Effector CD4-positive, alpha-beta T cell (primary cell): ENCODE results near the gene PPFIA4.

Experiments
- DNase-seq: peaks from one replicate; pipeline ENCODE4 v3.0.0-alpha.2; 2020

Gene PPFIA4

DNA sequence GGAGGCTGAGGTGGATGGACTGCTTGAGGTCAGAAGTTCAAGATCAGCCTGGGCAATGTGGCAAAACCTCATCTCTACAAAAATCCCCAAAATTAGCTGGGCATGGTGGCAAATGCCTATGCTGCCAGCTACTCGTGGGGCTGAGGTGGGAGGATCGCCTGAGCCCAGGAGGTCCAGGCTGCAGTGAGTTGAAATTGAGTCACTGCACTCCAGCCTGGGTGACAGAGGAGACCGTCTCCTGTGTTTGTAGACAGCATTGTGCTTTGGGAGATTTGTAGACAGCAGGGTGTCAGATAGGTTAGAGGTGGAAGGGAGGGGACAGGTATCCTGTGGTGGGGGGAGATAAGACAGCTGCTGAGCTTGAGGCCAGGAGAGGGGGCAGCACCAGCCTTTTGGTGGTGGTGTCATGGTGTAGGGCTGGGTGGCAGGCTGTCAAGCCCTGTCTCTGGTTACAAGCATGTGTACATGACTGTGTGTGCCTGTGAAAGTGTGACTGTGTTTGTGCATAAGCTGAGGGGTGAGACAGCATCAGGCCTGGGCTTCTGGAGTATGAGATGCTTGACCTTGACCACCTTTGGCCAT lies 15.2 kb downstream of the PPFIA4 start:
- no peak for DNase-seq

DNA sequence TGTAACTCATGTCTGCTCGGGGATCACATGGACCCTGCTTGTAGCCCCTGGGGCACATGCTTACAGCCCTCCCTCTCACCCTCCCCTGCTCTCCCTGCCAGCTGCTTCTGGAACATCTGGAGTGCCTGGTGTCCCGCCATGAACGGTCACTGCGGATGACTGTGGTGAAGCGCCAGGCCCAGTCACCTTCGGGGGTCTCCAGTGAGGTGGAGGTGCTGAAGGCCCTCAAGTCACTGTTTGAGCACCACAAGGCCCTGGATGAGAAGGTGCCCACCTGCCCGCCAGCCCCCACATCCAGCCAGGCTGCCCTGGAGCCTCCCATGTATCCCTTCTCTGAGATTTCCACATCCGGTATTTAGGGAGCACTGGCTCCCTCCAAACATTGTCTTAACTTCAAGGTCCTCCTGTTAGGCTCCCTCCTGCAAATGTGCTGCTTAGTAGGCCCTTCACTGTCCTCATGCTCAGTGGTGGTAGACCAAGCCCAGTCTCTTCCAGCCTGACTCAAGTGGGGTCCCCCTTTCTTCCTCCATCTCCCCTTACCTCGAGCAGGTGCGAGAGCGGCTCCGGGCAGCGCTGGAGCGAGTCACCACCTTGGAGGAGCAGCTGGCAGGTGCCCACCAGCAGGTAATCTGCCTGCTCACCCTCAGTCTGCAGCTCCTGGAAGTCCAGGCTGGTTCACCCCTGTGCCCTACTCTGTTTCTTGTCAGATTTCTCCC lies 17.7 kb downstream of the PPFIA4 start:
- DNase-seq, result no peak

DNA sequence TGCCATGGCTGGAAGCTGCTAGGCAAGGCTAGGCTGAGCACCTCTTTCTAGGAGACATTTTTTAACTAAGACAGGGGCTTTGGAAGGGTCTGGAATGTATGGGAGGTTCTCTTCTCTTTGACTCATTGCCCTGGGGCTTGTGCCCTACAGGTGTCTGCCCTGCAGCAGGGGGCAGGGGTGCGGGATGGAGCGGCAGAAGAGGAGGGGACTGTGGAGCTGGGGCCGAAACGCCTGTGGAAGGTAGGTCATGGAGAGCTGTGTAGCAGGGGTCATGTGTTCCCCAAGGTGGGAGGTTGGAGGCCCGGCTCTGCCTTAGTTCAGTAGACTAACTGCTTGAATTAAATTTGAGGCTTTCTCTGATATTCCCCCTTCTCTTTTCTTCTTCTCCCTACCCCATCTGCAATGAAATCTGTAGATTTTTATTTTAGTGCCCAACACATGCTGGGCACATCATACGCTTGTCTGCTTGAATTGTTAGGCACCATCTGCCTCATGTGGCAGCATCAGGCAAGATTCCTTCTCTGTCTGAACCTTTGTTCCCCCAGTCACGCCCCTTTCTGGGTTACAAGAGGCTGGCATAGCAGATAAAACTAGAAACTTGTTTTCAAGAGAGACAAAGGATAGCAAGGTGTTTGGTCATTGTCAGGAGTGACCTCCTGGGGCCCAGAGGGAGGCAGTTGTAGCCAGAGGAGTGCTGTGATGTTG lies 18.4 kb downstream of the PPFIA4 start:
- no peak for DNase-seq

DNA sequence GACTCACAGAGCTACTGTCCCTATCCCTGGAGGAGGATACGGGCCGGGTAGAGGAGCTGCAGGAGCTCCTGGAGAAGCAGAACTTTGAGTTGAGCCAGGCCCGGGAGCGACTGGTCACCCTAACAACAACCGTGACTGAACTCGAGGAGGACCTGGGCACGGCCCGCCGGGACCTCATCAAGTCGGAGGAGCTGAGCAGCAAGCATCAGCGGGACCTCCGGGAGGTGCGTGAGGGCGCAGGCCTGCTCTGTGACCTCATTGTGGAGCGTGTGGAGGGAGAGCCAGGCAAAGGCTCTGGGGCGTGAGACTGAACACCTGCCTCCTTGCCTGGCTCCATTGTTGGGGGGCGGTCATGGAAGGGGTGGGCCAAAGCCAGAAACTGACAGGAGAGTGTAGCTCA lies 19.0 kb downstream of the PPFIA4 start:
- DNase-seq, result no peak

DNA sequence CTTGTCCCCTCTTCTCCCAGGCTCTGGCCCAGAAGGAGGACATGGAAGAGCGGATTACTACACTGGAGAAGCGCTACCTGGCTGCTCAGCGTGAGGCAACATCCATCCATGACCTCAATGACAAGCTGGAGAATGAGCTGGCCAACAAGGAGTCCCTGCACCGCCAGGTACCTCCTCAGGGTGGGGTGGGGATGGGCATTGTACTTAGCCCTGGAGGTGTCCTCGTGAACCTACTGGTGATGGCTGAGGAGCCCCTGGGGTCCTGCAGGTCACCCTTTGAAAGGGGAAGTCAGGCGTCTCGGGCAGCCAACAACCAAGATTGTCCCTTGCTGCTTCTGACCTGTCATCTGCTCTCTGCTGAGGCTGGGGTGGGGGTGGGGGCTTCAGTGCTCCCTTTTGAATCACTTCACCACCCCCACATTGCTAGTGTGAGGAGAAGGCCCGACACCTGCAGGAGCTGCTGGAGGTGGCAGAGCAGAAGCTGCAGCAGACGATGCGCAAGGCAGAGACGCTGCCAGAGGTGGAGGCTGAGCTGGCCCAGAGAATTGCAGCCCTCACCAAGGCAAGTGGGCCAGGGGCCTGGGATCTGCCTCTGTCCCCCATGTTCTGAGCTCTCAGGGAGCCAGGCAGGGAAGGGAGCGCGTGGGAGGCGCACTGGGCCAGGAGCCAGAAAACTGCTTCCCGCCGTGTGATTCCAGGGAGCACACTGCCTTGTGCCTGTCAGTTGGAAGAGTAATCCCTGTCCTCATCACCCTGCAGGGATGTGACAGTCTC lies 19.7 kb downstream of the PPFIA4 start:
- no peak for DNase-seq

GRCh38 chr1:203046984-203047630 lies 20.8 kb downstream of the PPFIA4 start:
- DNase-seq, result no peak

- no peak for DNase-seq
Measured at GRCh38 chr1:203048086-203048485, 21.8 kb downstream of the PPFIA4 start.

- DNase-seq, result no peak
Measured at GRCh38 chr1:203048555-203049051, 22.3 kb downstream of the PPFIA4 start.

DNA sequence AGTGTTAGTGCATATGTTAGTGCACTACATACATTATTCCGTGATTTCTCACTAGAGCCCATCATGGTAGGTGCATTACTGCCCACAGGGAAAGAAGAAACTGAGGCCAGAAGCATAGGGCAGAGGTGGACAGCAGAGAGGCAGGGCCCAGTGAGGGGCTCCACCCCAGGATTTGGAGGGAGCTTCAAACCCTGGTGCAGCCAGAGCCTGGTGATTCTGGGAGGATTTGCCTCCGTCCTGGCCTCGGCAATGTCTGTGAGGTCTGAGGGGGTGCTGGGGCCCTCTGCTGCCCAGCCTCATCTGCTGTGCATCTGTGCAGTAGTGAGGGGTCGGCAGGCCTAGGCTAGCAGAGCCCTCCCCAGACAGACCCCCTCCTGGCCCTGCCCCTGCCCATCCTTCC lies 22.8 kb downstream of the PPFIA4 start:
- no peak for DNase-seq

- no peak for DNase-seq
Measured at GRCh38 chr1:203049576-203050180, 23.4 kb downstream of the PPFIA4 start.

- DNase-seq, result no peak
Measured at GRCh38 chr1:203050826-203051225, 24.5 kb downstream of the PPFIA4 start.

GRCh38 chr1:203051841-203052324 lies 25.6 kb downstream of the PPFIA4 start:
- no peak for DNase-seq

DNA sequence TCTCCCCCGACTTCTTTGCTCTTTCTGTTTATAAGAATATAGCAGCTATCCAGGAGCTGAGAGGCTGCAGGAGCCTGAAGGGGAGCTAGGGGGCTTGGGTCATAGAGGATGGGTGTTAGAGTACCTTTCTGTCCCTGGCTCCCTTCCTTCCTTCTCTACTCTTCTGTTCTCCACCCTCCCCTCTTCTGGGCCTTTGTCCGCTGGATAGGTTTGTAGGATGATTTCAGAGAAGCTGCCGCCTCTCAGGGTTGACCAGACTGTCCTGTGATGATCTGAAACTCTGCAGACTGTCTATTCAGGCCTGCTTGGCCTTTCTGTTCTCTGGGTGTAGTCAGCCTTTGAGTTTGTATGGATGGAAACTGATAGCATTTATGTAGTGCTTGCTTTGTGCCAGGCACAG lies 26.3 kb downstream of the PPFIA4 start:
- no peak for DNase-seq

- no peak for DNase-seq
Measured at GRCh38 chr1:203054184-203054583, 27.9 kb downstream of the PPFIA4 start.

DNA sequence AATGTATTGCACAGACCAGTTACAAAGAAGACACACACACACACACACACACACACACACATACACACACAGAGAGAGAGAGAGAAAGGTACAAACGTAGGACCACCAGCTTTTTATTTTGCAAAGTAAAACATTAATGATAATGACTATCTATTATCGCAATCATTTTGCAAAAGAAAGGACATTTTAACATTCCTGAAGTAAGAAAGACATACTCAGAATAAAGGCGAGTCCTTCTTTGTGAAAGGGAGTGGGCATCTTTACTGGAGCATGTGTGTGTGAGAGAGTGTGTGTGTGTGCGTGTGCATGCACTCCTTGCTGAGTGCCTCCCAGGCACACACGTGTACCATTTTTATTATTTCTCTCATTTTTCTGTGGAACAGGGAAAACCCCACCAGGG lies 28.4 kb downstream of the PPFIA4 start:
- no peak for DNase-seq

- no peak for DNase-seq
Measured at GRCh38 chr1:203055161-203055799, 29.0 kb downstream of the PPFIA4 start.

GRCh38 chr1:203056012-203056411 lies 29.7 kb downstream of the PPFIA4 start:
- no peak for DNase-seq

- no peak for DNase-seq
Measured at GRCh38 chr1:203056516-203056915, 30.2 kb downstream of the PPFIA4 start.

DNA sequence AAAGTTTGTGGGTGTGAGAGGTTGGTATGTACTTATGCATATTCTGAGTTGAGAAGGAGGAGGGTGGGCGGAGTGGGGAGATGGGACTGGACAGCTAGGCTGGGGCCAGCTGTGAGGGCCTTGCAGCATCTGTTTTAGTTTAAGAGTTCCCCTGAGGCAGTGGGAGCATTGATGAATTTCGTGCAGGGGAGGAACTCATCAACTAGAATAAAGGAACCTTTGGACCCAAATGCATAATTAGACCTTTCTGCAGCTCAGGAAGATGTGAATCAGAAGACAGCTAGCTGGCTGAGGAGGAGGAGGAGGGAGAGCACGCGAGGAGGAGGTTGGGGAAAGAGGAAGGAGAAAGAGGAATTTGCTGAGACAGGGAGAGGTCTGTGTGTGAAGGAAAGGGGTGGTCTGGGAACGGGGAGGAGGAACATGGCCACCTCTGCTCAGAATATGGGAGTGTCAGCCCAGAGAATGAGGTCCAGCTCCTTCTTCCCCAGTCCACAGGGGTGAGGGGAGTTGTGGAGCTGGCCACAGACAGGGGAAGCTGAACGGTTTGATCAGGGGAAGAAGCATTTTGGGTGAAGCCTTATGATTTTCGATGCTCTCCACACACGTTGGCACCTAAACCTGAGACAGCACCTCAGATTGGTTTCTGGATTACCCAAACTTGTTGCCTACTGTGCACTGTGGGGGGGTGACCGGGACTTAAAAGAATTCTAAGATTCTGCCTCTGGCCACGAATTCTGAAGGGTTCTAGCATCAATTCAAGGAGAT lies 31.8 kb downstream of the PPFIA4 start:
- DNase-seq, result no peak

GRCh38 chr1:203058676-203058935 lies 32.3 kb downstream of the PPFIA4 start:
- no peak for DNase-seq

DNA sequence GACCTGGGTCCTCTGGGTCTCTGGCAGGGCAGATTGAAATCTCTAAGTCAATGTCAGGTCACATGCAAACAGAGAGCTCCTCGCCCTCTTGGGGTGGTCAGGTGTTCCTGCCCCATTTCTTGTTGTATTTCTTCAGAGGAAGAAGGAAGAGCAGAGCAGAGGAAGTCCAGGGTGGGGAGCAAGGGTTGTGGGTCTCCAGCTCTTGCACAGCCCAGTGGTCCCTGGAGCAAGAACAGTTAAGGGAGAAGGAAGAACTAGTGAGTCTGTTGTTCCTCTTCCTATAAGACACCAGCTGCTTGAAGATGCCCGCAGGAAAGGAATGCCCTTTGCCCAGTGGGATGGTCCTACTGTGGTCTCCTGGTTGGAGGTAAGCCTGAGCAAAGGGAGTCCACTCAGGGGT lies 33.2 kb downstream of the PPFIA4 start:
- no peak for DNase-seq
